Cardiac fibroblast (primary cell): ENCODE data around the gene CNTN3.

ENCODE experiments used
- DNase-seq, 2 donors: peaks; one replicate each; pipeline versions ENCODE4 v3.0.0 to v3.0.0-alpha.2; 2010; ENCODE audit warnings: low read depth in 2 of 2
- H3K4me3 ChIP-seq, 2 donors: replicated peaks in 1 of 2; 1 replicate in 1 of 2; 2 replicates in 1 of 2; pipeline ENCODE4 v1.5.1; 2011; ENCODE audit warnings: low read depth in 2 of 2, low read length in 2 of 2, mild to moderate bottlenecking in 2 of 2, moderate library complexity in 1 of 2
- CTCF ChIP-seq: IDR thresholded peaks from one replicate; pipeline ENCODE4 v1.5.1; 2011; ENCODE audit warnings: low read depth, mild to moderate bottlenecking, low read length, inconsistent platforms

CNTN3 gene

GRCh38 chr3:74646094-74646493 is 31.6 kb upstream of the CNTN3 start:
- no peak for DNase-seq
- TF ChIP-seq CTCF, result no peak
- no peak overlapping the region for H3K4me3 ChIP-seq

GRCh38 chr3:74643636-74644035 is 29.2 kb upstream of the CNTN3 start:
- peak; percentile 61 to 84 for DNase-seq

GRCh38 chr3:74642876-74643275 is 28.4 kb upstream of the CNTN3 start:
- peak in 1 of 2 donors; percentile 55 for DNase-seq
- no peak for TF ChIP-seq CTCF
- H3K4me3 ChIP-seq, result no peak overlapping the region

More at GRCh38 chr3:74643636-74644035, 29.2 kb upstream of the CNTN3 start:
- no peak for TF ChIP-seq CTCF
- no peak overlapping the region for H3K4me3 ChIP-seq

GRCh38 chr3:74640211-74640610 is 25.8 kb upstream of the CNTN3 start:
- H3K4me3 ChIP-seq, result no peak overlapping the region
- TF ChIP-seq CTCF, result no peak
- peak in 1 of 2 donors; percentile 26 for DNase-seq

- peak in 1 of 2 donors; percentile 62 for DNase-seq
- no peak for TF ChIP-seq CTCF
- H3K4me3 ChIP-seq, result no peak overlapping the region
Measured at GRCh38 chr3:74639681-74640080, 25.2 kb upstream of the CNTN3 start.

- no peak for TF ChIP-seq CTCF
- DNase-seq, result peak in 1 of 2 donors; percentile 79
- no peak overlapping the region for H3K4me3 ChIP-seq
Measured at GRCh38 chr3:74636981-74637380, 22.5 kb upstream of the CNTN3 start.

- peak in 1 of 2 donors; percentile 37 for DNase-seq
- no peak for TF ChIP-seq CTCF
- no peak overlapping the region for H3K4me3 ChIP-seq
Measured at GRCh38 chr3:74633021-74633420, 18.6 kb upstream of the CNTN3 start.
